Measurements from ENCODE around the gene CST6.

The CST6 gene

DNA sequence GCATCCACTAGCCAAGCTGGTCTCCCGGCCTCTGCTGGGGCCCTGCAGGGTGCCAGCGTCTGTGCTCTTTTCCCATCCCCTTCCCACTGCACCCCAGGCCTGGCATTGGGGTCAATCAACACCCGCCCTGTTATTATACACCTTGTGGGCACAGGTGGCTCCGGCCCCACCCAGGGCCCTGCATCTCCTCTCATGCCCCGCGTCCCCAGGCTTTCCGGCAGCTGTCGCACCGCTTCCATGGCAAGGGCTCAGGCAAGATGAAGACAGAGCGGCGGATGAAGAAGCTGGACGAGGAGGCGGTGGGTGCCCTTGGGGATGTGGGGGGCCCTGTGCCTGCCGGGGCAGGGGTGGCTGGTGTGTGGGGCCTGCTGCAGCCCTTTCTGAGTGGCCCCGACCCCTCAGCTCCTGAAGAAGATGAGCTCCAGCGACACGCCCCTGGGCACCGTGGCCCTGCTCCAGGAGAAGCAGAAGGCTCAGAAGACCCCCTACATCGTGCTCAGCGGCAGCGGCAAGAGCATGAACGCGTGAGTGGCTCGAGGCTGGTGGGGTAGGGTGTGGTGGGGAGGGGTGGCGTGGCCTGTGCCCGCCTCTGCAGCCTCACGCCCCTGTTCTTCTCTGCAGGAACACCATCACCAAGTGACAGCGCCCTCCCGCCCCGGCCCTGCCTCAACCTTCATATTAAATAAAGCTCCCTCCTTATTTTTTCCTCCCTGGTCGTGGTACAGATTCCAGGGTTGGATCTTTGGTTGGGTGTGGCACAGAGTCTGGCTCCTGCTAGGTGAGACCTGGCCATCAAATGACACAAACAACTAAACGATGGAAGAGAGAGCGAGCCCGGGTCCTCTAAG, 33.2 kb upstream of the CST6 start:
- Mint-ChIP-seq H3K36me3 (peaks cover 42 to 47% of the 10 kb centered on the region in 2 donors), H3K27ac (peak overlapping the region; percentile 47), H3K4me3 (no peak overlapping the region)

DNA sequence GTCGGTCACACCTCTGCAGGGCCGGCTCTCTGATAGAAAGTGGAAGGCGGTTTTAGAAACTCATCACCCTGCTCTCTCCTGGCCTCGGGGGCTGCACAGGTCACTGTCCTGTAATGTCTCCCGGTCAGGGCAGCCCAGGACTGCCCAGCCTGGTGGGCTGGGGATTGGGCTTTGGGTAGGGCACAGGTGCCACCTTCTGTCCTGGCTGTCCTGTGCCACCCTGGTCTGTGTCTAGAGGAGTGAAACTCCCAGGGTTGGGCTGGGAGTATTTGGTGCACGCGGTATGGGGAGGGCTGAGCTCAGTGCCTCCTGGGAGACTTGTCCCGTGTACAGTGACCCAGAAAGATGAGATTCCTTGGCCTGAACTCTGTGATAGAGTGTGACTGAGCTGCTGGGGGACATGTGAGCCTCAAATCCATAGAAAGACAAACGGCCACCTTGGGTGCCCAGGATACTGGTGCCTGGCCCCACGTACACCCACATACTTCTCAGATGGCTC, 32.5 kb upstream of the CST6 start:
- H3K27me3 Mint-ChIP-seq, result no peaks in the 10 kb centered on the region
- peaks cover 39 to 44% of the 10 kb centered on the region in 2 donors for H3K36me3 Mint-ChIP-seq
- peak overlapping the region; percentile 37 for H3K27ac Mint-ChIP-seq
- H3K9me3 Mint-ChIP-seq, result no peaks in the 10 kb centered on the region
- no peaks in the 10 kb centered on the region for H3K4me1 Mint-ChIP-seq
- no peak overlapping the region for H3K4me3 Mint-ChIP-seq
- ATAC-seq (replicated peaks) (no peak), DNase-seq (no peak)

More for the DNA sequence above, 33.2 kb upstream of the CST6 start:
- no peak for ATAC-seq (replicated peaks)
- no peak for DNase-seq
- no peaks in the 10 kb centered on the region for H3K9me3 Mint-ChIP-seq
- H3K4me1 Mint-ChIP-seq, result no peaks in the 10 kb centered on the region
- no peaks in the 10 kb centered on the region for H3K27me3 Mint-ChIP-seq

DNA sequence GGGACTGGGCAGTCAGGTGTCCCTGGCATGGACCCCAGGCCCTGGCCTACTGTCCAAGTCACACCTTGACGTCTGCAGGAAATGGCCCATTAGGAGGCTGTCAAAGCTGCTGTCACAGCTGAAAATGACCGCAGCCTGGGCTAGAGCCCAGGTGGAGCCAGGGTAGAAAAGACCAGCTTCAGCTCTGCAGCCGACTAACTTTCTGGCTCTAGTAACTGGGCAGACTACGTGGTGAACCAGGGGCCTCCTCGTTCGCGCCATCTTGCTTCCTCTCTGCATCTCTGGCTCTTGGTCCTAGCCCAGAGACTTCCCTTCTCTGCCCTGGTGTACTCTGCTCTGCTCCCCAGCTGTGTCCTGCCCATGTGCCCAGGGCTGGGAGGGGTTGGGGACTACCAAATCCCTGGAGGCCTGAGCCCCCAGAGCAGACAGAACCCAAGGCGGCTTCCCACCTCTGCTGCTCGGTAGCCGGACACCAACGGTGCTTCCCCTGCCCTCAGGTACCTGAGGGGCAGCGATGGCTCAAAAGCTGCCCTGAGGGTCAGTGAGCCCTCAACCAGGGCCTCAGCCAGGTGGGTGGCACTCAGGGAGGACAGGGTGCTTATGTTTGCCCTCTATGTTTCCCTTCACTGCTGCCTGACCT, 30.6 kb upstream of the CST6 start:
- ATAC-seq (replicated peaks) (no peak), DNase-seq (no peak)
- H3K27me3 Mint-ChIP-seq, result no peaks in the 10 kb centered on the region
- H3K36me3 Mint-ChIP-seq, result peaks cover 28 to 31% of the 10 kb centered on the region in 2 donors
- no peak overlapping the region for H3K27ac Mint-ChIP-seq
- H3K4me1 Mint-ChIP-seq, result no peaks in the 10 kb centered on the region
- no peak overlapping the region for H3K4me3 Mint-ChIP-seq
- no peaks in the 10 kb centered on the region for H3K9me3 Mint-ChIP-seq

DNA sequence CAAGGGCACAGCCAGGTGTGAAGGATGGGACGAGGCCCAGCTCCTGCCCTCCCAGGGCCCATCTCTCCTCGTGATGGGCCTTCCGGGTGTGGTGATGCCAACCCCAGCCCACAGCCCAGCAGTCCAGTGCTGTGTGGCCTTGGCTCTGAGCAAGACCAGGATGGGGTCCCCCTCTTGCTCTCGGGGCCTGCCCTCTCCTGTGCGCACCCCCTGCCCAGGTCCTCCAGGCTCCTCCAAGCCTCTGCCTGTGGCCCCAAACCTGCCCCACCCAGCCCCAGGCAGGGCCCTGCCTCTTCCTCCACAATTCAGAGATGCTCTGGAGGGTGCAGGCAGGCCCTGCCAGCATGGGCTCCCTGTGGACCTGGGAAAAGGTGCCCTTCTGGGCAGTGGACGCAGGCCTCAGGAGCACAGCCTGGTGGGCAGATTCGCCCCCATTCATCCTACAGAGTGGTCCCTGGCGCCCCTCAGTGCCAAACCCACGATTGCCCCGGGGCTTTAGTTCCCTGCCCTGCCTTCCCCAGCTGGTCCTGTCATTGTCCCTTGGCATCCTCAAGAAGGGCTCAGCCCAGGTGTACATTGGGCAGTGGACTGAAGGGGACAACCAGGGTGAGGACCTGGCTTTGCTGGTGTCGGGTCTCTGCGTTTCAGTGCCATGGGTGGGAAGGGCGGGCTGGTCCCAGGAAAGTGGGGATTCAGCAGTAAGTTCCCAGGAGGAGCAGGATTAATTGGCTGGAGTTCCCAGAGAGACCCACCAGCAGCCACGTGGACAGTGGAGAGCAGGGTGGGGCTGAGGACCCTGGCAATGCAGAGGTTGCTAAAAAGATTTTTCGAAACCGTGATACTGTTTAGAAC, 29.6 kb upstream of the CST6 start:
- Mint-ChIP-seq H3K9me3 (no peaks in the 10 kb centered on the region), H3K27me3 (no peaks in the 10 kb centered on the region), H3K4me3 (no peak overlapping the region), H3K27ac (no peak overlapping the region), H3K36me3 (peaks cover 22 to 23% of the 10 kb centered on the region in 2 donors), H3K4me1 (no peaks in the 10 kb centered on the region)
- ATAC-seq (replicated peaks) (peak; percentile 12 to 21), DNase-seq (no peak)

GRCh38 chr11:65982824-65983588, 28.8 kb upstream of the CST6 start:
- Mint-ChIP-seq H3K9me3 (no peaks in the 10 kb centered on the region), H3K4me1 (no peaks in the 10 kb centered on the region), H3K4me3 (no peak overlapping the region), H3K36me3 (peaks cover 18% of the 10 kb centered on the region in 2 donors), H3K27me3 (no peaks in the 10 kb centered on the region), H3K27ac (no peak overlapping the region)
- ATAC-seq (replicated peaks) (no peak), DNase-seq (no peak)

DNA sequence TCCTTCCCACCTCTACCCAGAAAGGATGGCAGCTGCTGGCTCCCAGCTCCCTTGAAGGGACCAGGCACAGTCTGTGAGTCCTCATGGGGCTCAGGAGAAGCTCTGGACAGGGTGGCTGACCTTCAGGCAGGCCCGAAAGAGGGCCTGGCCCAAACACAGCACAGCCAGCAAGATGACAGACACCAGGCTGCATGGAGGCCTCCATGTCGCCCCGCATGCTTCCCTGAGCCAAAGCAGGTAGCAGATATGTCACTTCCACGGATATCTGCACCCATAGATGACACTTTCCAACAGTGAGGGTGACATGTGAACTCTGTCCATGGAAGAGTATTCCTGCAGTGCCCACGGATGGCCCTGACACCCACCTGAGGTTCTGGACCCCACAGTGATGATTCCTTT, 28.2 kb upstream of the CST6 start:
- Mint-ChIP-seq H3K4me1 (no peaks in the 10 kb centered on the region), H3K4me3 (no peak overlapping the region), H3K36me3 (peaks cover 14% of the 10 kb centered on the region in 2 donors), H3K27me3 (no peaks in the 10 kb centered on the region), H3K9me3 (no peaks in the 10 kb centered on the region), H3K27ac (no peak overlapping the region)
- ATAC-seq (replicated peaks) (no peak), DNase-seq (no peak)

DNA sequence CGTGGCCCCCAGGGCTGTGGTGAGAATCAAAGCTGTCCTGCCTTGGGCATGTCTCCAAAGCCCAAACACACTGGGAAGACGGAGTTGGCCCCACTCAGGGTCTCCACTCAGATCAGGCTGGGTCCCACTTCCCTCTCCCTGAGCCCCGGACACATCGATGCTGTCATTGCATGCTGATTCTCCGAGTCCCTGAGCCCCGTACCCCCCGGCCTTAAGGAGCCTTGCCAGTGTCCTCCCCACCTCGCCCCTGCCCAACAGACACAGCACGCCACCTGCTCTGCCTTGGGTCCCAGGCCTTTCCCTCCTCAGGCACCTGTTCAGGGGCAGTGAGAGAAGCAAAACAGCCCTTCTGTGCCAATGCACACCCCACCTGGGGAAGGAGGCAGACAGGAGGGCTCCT, 24.5 kb upstream of the CST6 start:
- H3K27me3 Mint-ChIP-seq, result no peaks in the 10 kb centered on the region
- no peak for DNase-seq
- peaks cover 8 to 12% of the 10 kb centered on the region in 2 donors for H3K36me3 Mint-ChIP-seq
- no peak for ATAC-seq (replicated peaks)
- no peaks in the 10 kb centered on the region for H3K9me3 Mint-ChIP-seq
- peaks cover 4 to 8% of the 10 kb centered on the region in 2 donors for H3K4me1 Mint-ChIP-seq
- H3K4me3 Mint-ChIP-seq, result no peak overlapping the region
- H3K27ac Mint-ChIP-seq, result no peak overlapping the region

DNA sequence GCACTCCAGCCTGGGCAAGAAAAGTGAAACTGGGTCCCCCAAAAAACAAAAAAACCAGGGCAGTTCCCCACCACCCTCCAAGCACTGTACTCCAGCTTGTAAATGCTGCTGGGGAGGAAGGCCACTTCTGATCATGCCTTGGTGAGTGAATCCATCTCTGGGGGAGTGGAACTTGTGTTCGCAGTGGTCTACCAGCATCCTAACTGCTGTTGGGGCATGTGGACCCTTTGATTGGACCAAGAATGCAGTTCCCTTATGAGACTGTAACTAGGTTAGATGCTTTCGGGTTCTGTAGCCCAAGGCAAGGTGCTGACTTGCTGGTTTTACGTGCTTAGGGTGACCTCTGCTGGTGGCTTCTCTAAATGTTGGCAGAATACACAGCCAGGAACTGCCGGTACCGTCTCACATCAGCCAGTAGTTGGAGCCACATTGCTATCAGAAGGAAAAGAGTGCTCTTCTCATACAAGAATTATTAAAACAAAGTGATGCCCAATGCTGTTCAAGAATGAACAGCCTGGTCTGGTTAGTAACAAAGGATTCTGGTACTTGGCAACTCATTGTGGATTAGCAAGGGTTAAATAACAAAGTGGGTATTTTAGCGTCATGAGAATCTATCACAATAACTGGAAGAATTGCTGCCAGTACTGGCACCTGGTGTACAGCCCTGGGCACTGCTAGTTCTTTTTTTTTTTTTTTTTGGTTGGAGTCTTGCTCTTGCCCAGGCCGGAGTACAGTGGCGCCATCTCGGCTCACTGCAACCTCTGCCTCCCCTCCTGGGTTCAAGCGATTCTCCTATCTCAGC, 22.8 kb upstream of the CST6 start:
- ATAC-seq (replicated peaks) (peak; percentile 99), DNase-seq (peak; percentile 88)
- peak overlapping the region; percentile 65 for H3K27ac Mint-ChIP-seq
- H3K36me3 Mint-ChIP-seq, result peaks cover 6 to 16% of the 10 kb centered on the region in 2 donors
- H3K4me3 Mint-ChIP-seq, result no peak overlapping the region
- no peaks in the 10 kb centered on the region for H3K27me3 Mint-ChIP-seq
- peaks cover 4 to 8% of the 10 kb centered on the region in 2 donors for H3K4me1 Mint-ChIP-seq
- no peaks in the 10 kb centered on the region for H3K9me3 Mint-ChIP-seq

- Mint-ChIP-seq H3K36me3 (peaks cover 13 to 27% of the 10 kb centered on the region in 2 donors), H3K4me3 (no peak overlapping the region), H3K27me3 (no peaks in the 10 kb centered on the region), H3K4me1 (peaks cover 7 to 8% of the 10 kb centered on the region in 2 donors), H3K27ac (peak overlapping the region; percentile 61), H3K9me3 (no peaks in the 10 kb centered on the region)
- no peak for ATAC-seq (replicated peaks)
- DNase-seq, result no peak
Observed at GRCh38 chr11:65992056-65992455, 19.8 kb upstream of the CST6 start.

- Mint-ChIP-seq H3K4me1 (peaks cover 17 to 19% of the 10 kb centered on the region in 2 donors), H3K4me3 (no peak overlapping the region), H3K27ac (no peak overlapping the region), H3K27me3 (no peaks in the 10 kb centered on the region), H3K9me3 (no peaks in the 10 kb centered on the region), H3K36me3 (peaks cover 33 to 53% of the 10 kb centered on the region in 2 donors)
- ATAC-seq (replicated peaks), result no peak
- DNase-seq, result no peak
Observed at GRCh38 chr11:65997286-65997685, 14.5 kb upstream of the CST6 start.

DNA sequence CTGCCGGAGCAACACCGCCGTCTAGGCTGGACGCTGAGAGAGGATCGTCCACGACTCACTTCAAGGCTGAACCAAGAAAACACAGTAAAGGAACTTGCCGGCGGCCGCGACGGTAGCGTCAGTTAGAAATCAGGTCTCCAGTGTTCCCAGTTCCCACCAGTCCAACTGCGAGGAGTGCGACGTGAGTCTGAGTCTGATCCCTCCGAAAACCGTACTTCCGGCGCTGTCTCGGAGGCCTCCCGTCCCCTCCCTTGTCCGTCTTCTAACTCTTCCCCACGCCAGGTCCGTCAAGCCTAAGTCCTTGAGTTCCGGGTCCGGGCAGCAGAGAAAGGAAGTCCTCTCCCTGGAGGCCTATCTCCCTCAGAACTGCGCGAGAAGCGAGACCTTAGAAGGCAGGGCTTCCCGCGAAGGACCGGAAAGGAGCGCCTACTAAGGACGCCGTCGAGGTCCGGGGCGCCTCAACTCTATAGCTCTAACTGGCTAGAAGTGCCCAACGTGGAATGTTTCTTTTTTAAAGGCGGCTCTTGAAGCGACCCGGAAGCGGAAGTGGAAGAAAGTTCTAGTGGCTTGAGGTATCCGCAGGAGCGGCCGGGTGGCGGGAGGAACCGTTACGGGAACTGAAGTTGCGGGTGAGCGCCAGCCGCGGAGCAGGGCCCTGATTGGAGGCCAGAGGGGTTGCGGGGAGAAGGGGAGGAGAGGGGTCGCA, 9.7 kb upstream of the CST6 start, which contains the start of the genes BANF1 and EIF1AD:
Gene BANF1 (plus strand): TSS at position 562 of the 706 bp plus-strand sequence. CDS start 748 bp downstream, outside the sequence.
Gene EIF1AD (minus strand): TSS at position 216 of the 706 bp plus-strand sequence. CDS start 1,768 bp downstream, outside the sequence.
- ATAC-seq (replicated peaks), result peak; percentile 90 to 93
- peak within 1 kb of the TSS; percentile 99 for H3K27ac Mint-ChIP-seq
- peaks cover 42 to 65% of the 10 kb centered on the region in 2 donors for H3K36me3 Mint-ChIP-seq
- H3K9me3 Mint-ChIP-seq, result no peaks in the 10 kb centered on the region
- H3K4me3 Mint-ChIP-seq, result peak within 1 kb of the TSS; percentile 91 to 99
- peak; percentile 95 for DNase-seq
- peaks cover 29 to 34% of the 10 kb centered on the region in 2 donors for H3K4me1 Mint-ChIP-seq
- H3K27me3 Mint-ChIP-seq, result no peaks in the 10 kb centered on the region

- peak; percentile 72 to 78 for ATAC-seq (replicated peaks)
- DNase-seq, result no peak
- Mint-ChIP-seq H3K27me3 (no peaks in the 10 kb centered on the region), H3K27ac (peak overlapping the region; percentile 99), H3K4me3 (peak overlapping the region; percentile 91 to 99), H3K36me3 (peaks cover 37 to 59% of the 10 kb centered on the region in 2 donors), H3K9me3 (no peaks in the 10 kb centered on the region), H3K4me1 (peaks cover 25 to 34% of the 10 kb centered on the region in 2 donors)
Observed at GRCh38 chr11:66002648-66003225, 9.1 kb upstream of the CST6 start.

All from stimulated activated naive B cell treated with anti-CD40 and anti-IgM and Interleukin-4, amounts not matched to agents 10 μg/mL and 1 μg/mL and 100 μg/mL, for 72 hours (primary cell).